Activated CD4-positive, alpha-beta memory T cell treated with anti-CD3 and anti-CD28 coated beads, Interleukin-2, amount 10 ng/mL, durations not matched to agents 7 days and 5 days (primary cell): ENCODE results near the gene CYP24A1. TPM values are rescaled to one million over a fixed set of nuclear protein-coding genes. Genes with fewer than 3 reads are reported as not detected.
"Not testable (repeated sequence)": the region's sequence is repeated elsewhere in the genome, so short reads cannot be mapped to it uniquely, and the experiment has no call there.

Source experiments
- CTCF ChIA-PET: fragments of 350-600 bp; sonication (Branson Sonifier 250); formaldehyde crosslinking; loops from one replicate; lab custom pipeline; 2021; ENCODE audit warnings: antibody characterized with exemption, inconsistent platforms; lab: Charles Lee
- POLR2A ChIA-PET: fragments of 350-600 bp; sonication (Branson Sonifier 250); formaldehyde crosslinking; loops from one replicate; lab custom pipeline; 2021; ENCODE audit warnings: antibody characterized with exemption; lab: Charles Lee
- DNase-seq: peaks from one replicate; pipeline ENCODE4 v3.0.0-alpha.2; 2020
- H3K27ac Mint-ChIP-seq: one replicate; pipeline ENCODE4 v1.8.0; 2021; ENCODE audit warnings: mild to moderate bottlenecking, mixed read lengths
- H3K27me3 Mint-ChIP-seq: one replicate; pipeline ENCODE4 v1.8.0; 2021; ENCODE audit warnings: mixed read lengths
- H3K36me3 Mint-ChIP-seq: one replicate; pipeline ENCODE4 v1.8.0; 2021; ENCODE audit warnings: low read depth, mixed read lengths
- H3K4me1 Mint-ChIP-seq: one replicate; pipeline ENCODE4 v1.8.0; 2021; ENCODE audit warnings: mixed read lengths
- H3K4me3 Mint-ChIP-seq: one replicate; pipeline ENCODE4 v1.8.0; 2021; ENCODE audit warnings: mild to moderate bottlenecking, mixed read lengths
- H3K9me3 Mint-ChIP-seq: one replicate; pipeline ENCODE4 v1.8.0; 2021; ENCODE audit warnings: mixed read lengths
- total RNA-seq, 2 experiments: library from RNA; stranded (reverse); gene quantifications; one replicate each; pipeline ENCODE4 v1.2.3, GENCODE V29; 2021

The CYP24A1 gene
- total RNA-seq, 2 experiments from 2014 or later, result not detected

- Mint-ChIP-seq H3K9me3 (no peaks in the 10 kb centered on the region), H3K4me3 (no peak overlapping the region), H3K27ac (no peak overlapping the region), H3K4me1 (no peaks in the 10 kb centered on the region), H3K27me3 (no peaks in the 10 kb centered on the region), H3K36me3 (no peaks in the 10 kb centered on the region)
- CTCF ChIA-PET, result interaction anchor here (0.7 to 1.2 kb wide), 2 partner anchors 24 to 163 kb away, joined by 3 to 10 read pairs; no protein-coding TSS in a partner anchor
- DNase-seq, result no peak
- POLR2A ChIA-PET, result no interaction called here
Measured at GRCh38 chr20:54127855-54128574, 45.8 kb downstream of the CYP24A1 start.

DNA sequence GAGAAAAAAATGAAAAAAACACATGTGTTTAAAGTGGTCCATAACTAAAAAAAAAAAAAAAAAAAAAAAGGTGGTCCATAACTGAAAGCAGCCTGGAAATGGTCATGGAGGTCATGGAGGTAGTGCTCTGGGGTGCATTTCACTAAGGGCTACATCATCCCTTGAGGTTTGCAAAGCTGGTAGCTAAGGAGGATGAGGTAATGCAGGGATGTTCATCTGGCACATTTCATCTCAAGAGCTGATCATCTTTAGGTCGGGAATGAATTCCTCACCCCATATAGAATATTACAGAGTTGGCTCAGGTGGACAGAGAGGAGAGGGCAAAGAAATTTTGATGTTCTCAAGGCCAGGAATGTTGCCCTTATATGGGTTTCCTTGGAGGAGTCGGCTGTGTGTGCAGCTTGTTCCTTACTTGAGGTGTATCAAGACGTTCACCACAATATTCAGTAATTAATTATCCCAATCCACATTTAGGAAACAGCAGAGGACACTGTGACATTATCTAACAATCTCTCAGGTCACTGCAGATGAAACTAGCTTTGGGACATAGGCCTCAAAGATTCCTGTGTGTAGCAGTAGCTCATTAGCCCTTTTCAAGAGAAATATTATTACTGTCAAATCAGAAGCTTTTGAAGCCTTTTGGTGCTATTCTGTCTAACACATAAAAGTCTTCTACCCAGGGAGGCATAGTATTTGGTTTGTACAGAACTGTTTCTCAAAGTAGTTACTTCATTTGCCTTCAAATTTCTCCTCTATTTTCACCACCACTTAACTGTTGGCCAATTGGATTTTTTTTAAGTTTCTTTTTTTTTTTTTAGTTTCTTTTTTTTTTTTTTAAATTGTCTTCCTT lies 46.8 kb downstream of the CYP24A1 start:
- ChIA-PET CTCF (interaction anchor here (0.7 to 1.2 kb wide), 2 partner anchors 23 to 162 kb away, joined by 3 to 10 read pairs; no protein-coding TSS in a partner anchor), POLR2A (no interaction called here)
- Mint-ChIP-seq H3K4me1 (no peaks in the 10 kb centered on the region), H3K27me3 (no peaks in the 10 kb centered on the region), H3K36me3 (no peaks in the 10 kb centered on the region), H3K4me3 (no peak overlapping the region), H3K9me3 (no peaks in the 10 kb centered on the region), H3K27ac (no peak overlapping the region)
- no peak for DNase-seq

DNA sequence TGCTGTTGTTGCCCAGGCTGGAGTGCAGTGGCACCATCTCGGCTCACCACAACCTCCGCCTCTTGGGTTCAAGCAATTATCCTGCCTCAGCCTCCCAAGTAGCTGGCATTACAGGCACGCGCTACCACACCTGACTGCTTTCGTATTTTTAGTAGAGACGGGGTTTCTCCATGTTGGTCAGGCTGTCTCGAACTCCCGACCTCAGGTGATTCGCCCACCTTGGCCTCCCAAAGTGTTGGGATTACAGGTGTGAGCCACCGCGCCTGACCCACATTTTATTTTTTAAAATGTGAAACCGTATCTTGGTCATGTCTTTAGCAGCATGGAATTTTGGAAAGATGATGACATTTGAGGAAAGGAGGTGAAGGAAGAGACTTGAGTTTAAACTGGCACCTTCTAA lies 47.5 kb downstream of the CYP24A1 start:
- H3K27me3 Mint-ChIP-seq, H3K4me3 Mint-ChIP-seq, H3K36me3 Mint-ChIP-seq, H3K4me1 Mint-ChIP-seq, H3K9me3 Mint-ChIP-seq, H3K27ac Mint-ChIP-seq, POLR2A ChIA-PET, DNase-seq: not testable (repeated sequence)
- CTCF ChIA-PET, result interaction anchor here (1.2 kb wide), 1 partner anchor 22 kb away, joined by 10 read pairs; no protein-coding TSS in a partner anchor

DNA sequence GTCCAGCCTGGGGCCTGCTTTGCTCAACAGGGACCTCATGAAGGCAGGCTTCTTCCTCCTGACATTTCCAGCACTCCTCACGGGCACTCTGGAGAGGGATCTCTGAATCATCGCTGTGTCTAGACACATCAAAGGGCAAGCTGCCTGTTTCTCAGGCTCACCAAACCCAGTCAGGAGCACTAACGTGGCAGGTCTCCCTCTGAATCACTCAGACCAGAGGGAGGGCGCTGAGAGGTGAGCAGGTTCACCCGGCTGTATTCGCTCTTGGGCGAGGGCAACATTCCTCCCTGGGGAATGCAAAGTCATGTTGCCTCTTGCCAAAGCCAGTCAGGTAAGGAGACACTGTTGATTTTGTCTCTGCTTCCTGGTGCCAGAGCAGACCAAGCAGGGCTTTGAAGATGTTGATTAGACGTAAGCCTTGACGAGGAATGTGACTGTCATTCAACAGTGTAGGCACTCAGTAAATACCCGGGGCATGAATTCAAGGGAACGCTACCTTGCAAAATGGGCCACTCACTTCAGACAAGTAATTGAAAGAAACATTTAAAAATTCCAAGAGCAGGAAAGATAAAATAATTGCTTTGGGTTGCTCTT lies 50.1 kb downstream of the CYP24A1 start:
- ChIA-PET POLR2A (no interaction called here), CTCF (no interaction called here)
- Mint-ChIP-seq H3K9me3 (no peaks in the 10 kb centered on the region), H3K4me1 (no peaks in the 10 kb centered on the region), H3K27me3 (no peaks in the 10 kb centered on the region), H3K4me3 (no peak overlapping the region), H3K27ac (no peak overlapping the region), H3K36me3 (no peaks in the 10 kb centered on the region)
- no peak for DNase-seq

- Mint-ChIP-seq H3K4me3 (no peak overlapping the region), H3K27ac (no peak overlapping the region), H3K9me3 (no peaks in the 10 kb centered on the region), H3K27me3 (no peaks in the 10 kb centered on the region), H3K36me3 (no peaks in the 10 kb centered on the region), H3K4me1 (no peaks in the 10 kb centered on the region)
- ChIA-PET POLR2A (no interaction called here), CTCF (no interaction called here)
- no peak for DNase-seq
Measured at GRCh38 chr20:54122681-54123586, 50.9 kb downstream of the CYP24A1 start.

- Mint-ChIP-seq H3K4me1 (no peaks in the 10 kb centered on the region), H3K9me3 (no peaks in the 10 kb centered on the region), H3K27me3 (no peaks in the 10 kb centered on the region), H3K36me3 (no peaks in the 10 kb centered on the region), H3K4me3 (no peak overlapping the region), H3K27ac (no peak overlapping the region)
- CTCF ChIA-PET, result no interaction called here
- DNase-seq, result no peak
- POLR2A ChIA-PET, result no interaction called here
Measured at GRCh38 chr20:54122189-54122588, 51.6 kb downstream of the CYP24A1 start.

- Mint-ChIP-seq H3K36me3 (no peaks in the 10 kb centered on the region), H3K4me1 (no peaks in the 10 kb centered on the region), H3K9me3 (no peaks in the 10 kb centered on the region), H3K27me3 (no peaks in the 10 kb centered on the region), H3K27ac (no peak overlapping the region), H3K4me3 (no peak overlapping the region)
- ChIA-PET CTCF (no interaction called here), POLR2A (no interaction called here)
- DNase-seq, result no peak
Measured at GRCh38 chr20:54119744-54120143, 54.0 kb downstream of the CYP24A1 start.

DNA sequence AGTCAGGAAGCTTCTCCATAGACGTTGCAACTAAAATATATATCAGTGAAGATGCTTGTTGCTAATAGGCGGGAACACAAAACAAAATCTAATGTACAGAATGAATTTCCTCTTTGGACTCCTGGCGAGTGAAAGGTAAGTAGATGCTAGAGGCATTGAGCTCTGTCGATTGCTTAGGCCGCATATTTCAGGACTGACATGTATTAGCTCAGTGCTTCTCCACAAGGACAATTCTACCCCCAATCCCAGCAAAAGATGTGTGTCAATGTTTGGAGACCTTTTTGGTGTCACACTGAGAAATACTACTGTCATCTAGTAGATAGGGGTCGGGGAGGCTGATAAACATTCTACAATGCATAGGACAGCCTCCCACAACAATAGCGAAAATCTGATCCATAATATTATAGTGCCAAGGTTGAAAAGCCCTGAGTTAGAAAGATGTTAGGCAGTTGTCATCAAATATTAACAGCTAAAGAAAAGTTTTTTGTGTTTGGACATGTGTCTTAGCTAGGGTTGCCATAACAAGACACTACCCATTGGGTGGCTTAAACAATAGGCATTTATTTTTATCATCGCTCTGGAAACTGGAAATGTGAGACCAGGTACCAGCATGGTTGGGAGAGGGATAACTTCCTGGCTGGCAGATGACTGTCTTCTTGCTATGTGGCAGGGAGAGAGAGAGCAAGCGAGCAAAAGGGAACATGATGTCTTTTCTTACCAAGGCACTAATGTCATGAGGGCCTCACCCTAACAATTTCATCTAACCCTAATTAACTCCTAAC lies 55.4 kb downstream of the CYP24A1 start:
- peaks cover 2% of the 10 kb centered on the region for H3K27me3 Mint-ChIP-seq
- ChIA-PET CTCF (no interaction called here), POLR2A (interaction anchor here (1.1 kb wide), 1 partner anchor 28 kb away, joined by 3 read pairs; no protein-coding TSS in a partner anchor)
- no peaks in the 10 kb centered on the region for H3K36me3 Mint-ChIP-seq
- no peak overlapping the region for H3K27ac Mint-ChIP-seq
- H3K4me3 Mint-ChIP-seq, result no peak overlapping the region
- no peaks in the 10 kb centered on the region for H3K9me3 Mint-ChIP-seq
- no peak for DNase-seq
- no peaks in the 10 kb centered on the region for H3K4me1 Mint-ChIP-seq

DNA sequence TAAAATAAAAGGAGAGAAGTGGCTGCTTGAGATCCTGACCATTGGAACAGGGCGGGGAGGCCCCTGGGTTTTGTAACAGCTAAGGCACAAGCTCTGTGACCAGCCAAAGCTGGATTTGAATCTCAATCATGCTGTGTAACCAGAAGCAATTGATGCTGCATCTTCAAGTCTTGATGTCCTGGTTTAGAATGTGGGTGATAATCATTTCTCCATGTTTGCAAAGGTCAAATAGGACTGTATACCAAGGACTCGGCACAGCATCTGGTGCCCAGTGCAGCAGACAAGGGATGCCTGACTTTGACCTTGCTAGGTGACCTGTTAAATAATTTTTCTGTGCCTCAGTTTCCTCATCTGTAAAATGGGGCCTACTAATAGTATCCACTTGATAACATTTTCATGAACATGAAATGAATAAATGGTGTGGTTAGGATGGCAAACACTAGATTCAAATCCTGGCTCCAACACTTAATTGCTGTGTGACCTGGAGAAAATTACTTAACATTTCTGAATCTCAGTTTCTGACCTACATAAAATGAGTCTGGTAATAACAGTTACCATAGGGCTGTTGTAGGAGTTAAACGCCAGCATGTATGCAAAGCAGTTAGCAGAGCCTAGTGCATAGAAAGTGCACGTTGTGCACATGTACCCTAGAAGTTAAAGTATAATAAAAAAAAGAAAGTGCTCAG lies 57.1 kb downstream of the CYP24A1 start:
- Mint-ChIP-seq H3K27ac (no peak overlapping the region), H3K4me1 (no peaks in the 10 kb centered on the region), H3K9me3 (no peaks in the 10 kb centered on the region), H3K4me3 (no peak overlapping the region), H3K27me3 (peaks cover 3% of the 10 kb centered on the region), H3K36me3 (no peaks in the 10 kb centered on the region)
- DNase-seq, result no peak
- ChIA-PET POLR2A (no interaction called here), CTCF (no interaction called here)

GRCh38 chr20:54115172-54115854 lies 58.5 kb downstream of the CYP24A1 start:
- CTCF ChIA-PET, result interaction anchor here (1.1 to 1.8 kb wide), 2 partner anchors 10 to 12 kb away, joined by 6 to 8 read pairs; no protein-coding TSS in a partner anchor

DNA sequence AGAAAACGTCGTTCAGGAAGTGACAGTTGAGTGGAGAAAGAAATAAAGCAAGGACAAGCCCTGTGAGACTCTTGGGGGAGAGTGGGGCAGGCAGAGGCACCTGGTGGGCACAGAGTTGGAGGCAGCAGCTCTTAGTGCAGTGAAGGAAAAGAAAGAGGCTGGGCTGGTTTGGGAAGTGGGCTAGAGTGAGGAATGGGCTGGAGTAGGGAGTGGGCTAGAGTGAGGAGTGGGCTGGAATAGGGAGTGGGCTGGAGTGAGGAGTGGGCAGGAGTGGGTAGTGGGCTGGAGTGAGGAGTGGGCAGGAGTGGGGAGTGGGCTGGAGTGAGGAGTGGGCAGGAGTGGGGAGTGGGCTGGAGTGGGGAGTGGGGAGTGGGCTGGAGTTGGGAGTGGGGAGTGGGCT lies 59.7 kb downstream of the CYP24A1 start:
- H3K9me3 Mint-ChIP-seq, result no peaks in the 10 kb centered on the region
- CTCF ChIA-PET, result no interaction called here

More at GRCh38 chr20:54115172-54115854, 58.5 kb downstream of the CYP24A1 start:
- POLR2A ChIA-PET, result no interaction called here
- Mint-ChIP-seq H3K4me3 (no peak overlapping the region), H3K9me3 (no peaks in the 10 kb centered on the region), H3K36me3 (no peaks in the 10 kb centered on the region), H3K4me1 (peaks cover 2% of the 10 kb centered on the region), H3K27me3 (peaks cover 3% of the 10 kb centered on the region), H3K27ac (no peak overlapping the region)
- no peak for DNase-seq

More for the DNA sequence above, 59.7 kb downstream of the CYP24A1 start:
- no peaks in the 10 kb centered on the region for H3K36me3 Mint-ChIP-seq
- DNase-seq, result no peak
- H3K4me3 Mint-ChIP-seq, result no peak overlapping the region
- H3K4me1 Mint-ChIP-seq, result peaks cover 5% of the 10 kb centered on the region
- H3K27ac Mint-ChIP-seq, result no peak overlapping the region
- POLR2A ChIA-PET, result no interaction called here
- peaks cover 3% of the 10 kb centered on the region for H3K27me3 Mint-ChIP-seq
